Natural killer cell (primary cell): Measurements from ENCODE around the gene MST1. TPM values are rescaled to one million over a fixed set of nuclear protein-coding genes. Genes with fewer than 3 reads are reported as not detected.

Source experiments
- ATAC-seq, 3 donors: fragments of 150-1000 bp in 2 of 3; fragments of 200-7000 bp in 1 of 3; cut with Tn5 transposase; 1 replicate in 1 of 3; 2 replicates in 2 of 3; pipeline ENCODE4 v1.10.0; 2021; ENCODE audit warnings: mild to moderate bottlenecking in 2 of 3, moderate library complexity in 2 of 3
- DNase-seq, 2 donors: peaks; one replicate each; pipeline versions ENCODE4 v3.0.0 to v3.0.0-alpha.2; 2013 to 2021; ENCODE audit warnings: mixed read lengths in 1 of 2
- H3K27ac ChIP-seq: one replicate; pipeline ENCODE4 v1.5.1; 2013; ENCODE audit warnings: mild to moderate bottlenecking, low read length
- H3K27me3 ChIP-seq: one replicate; pipeline ENCODE4 v1.6.1; 2013; ENCODE audit warnings: low read length; ENCODE audit not compliant: control insufficient read depth, insufficient read depth
- H3K36me3 ChIP-seq: one replicate; pipeline ENCODE4 v1.6.1; 2013; ENCODE audit warnings: low read length; ENCODE audit not compliant: control insufficient read depth, insufficient read depth
- H3K4me1 ChIP-seq: one replicate; pipeline ENCODE4 v1.6.1; 2013; ENCODE audit warnings: low read length; ENCODE audit not compliant: control insufficient read depth, insufficient read depth
- H3K4me3 ChIP-seq: one replicate; pipeline ENCODE4 v1.5.1; 2013; ENCODE audit warnings: low read length
- H3K9me3 ChIP-seq: one replicate; pipeline ENCODE4 v1.6.1; 2013; ENCODE audit warnings: low read length; ENCODE audit not compliant: control insufficient read depth, insufficient read depth
- H3K27ac Mint-ChIP-seq, 2 donors: one replicate each; pipeline ENCODE4 v1.8.0; 2022; ENCODE audit warnings: mild to moderate bottlenecking in 2 of 2, mixed read lengths in 2 of 2, moderate library complexity in 1 of 2
- H3K27me3 Mint-ChIP-seq, 2 donors: one replicate each; pipeline ENCODE4 v1.8.0; 2022; ENCODE audit warnings: low read depth in 2 of 2, mixed read lengths in 2 of 2
- H3K36me3 Mint-ChIP-seq: one replicate; pipeline ENCODE4 v1.8.0; 2022; ENCODE audit warnings: mixed read lengths
- H3K4me1 Mint-ChIP-seq, 2 donors: one replicate each; pipeline ENCODE4 v1.8.0; 2022; ENCODE audit warnings: mixed read lengths in 2 of 2
- H3K4me3 Mint-ChIP-seq: one replicate; pipeline ENCODE4 v1.8.0; 2022; ENCODE audit warnings: mild to moderate bottlenecking, moderate library complexity, mixed read lengths
- H3K9me3 Mint-ChIP-seq, 2 donors: one replicate each; pipeline ENCODE4 v1.8.0; 2022; ENCODE audit warnings: mixed read lengths in 2 of 2
- WGBS: methylation state at CpG from one replicate; pipeline ENCODE4 v1.1.7; 2013; ENCODE audit warnings: missing lambda C conversion rate; ENCODE audit not compliant: insufficient coverage; 5-methylcytosine and 5-hydroxymethylcytosine counted together
- intact Hi-C: fragments of 100-400 bp; cut with micrococcal nuclease; formaldehyde crosslinking; loops from one replicate; pipeline ENCODE4 v1.14.2; 2022
- total RNA-seq, 4 donors: library from RNA; stranded (reverse); fragments of 120-200 nt in 1 of 4; gene quantifications; one replicate each; pipeline versions ENCODE4 v1.2.3 to v1.2.4, GENCODE V29; 2013 to 2022
- TF ChIP-seq, protein P1 (sequence below): fragments of 200-600 bp; IDR thresholded peaks from one replicate; pipeline ENCODE4 v1.8.0; 2022; ENCODE audit warnings: antibody characterized with exemption

The MST1 gene
- total RNA-seq, 3 donors from 2014 or later (not counting 1 experiment from before 2014, with no cell fraction given), result 9.5 to 19.1 (median 15.2) TPM

DNA sequence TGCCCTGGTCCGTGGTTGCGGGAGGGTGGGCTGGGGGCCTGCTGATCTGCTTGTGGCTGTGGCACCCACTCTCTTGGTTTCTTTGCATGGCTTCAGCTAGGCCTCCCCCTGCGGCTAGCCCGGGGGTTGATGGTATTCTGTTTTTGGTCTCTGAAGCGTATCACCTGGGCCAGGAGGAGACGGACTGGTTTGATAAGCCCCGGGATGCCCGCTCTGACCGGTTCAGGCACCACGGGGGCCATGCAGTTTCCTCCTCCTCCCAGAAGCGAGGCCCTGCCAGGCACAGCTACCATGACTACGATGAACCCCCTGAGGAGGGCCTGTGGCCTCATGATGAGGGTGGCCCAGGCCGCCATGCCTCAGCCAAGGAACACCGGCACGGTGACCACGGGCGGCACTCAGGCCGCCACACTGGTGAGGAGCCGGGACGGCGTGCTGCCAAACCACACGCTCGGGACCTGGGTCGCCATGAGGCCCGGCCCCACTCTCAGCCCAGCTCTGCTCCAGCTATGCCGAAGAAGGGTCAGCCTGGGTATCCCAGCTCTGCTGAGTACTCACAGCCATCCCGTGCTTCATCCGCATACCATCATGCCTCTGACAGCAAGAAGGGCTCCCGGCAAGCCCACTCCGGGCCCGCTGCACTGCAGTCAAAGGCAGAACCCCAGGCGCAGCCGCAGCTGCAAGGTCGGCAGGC lies 26.4 kb downstream of the MST1 start:
- Histone ChIP-seq H3K27me3 (no peaks in the 10 kb centered on the region), H3K36me3 (no peaks in the 10 kb centered on the region), H3K27ac (no peak overlapping the region), H3K4me1 (no peaks in the 10 kb centered on the region), H3K9me3 (no peaks in the 10 kb centered on the region), H3K4me3 (no peak overlapping the region)
- ATAC-seq (no peak), DNase-seq (no peak)
- no peaks in the 10 kb centered on the region for H3K36me3 Mint-ChIP-seq
- TF ChIP-seq, protein P1, sequence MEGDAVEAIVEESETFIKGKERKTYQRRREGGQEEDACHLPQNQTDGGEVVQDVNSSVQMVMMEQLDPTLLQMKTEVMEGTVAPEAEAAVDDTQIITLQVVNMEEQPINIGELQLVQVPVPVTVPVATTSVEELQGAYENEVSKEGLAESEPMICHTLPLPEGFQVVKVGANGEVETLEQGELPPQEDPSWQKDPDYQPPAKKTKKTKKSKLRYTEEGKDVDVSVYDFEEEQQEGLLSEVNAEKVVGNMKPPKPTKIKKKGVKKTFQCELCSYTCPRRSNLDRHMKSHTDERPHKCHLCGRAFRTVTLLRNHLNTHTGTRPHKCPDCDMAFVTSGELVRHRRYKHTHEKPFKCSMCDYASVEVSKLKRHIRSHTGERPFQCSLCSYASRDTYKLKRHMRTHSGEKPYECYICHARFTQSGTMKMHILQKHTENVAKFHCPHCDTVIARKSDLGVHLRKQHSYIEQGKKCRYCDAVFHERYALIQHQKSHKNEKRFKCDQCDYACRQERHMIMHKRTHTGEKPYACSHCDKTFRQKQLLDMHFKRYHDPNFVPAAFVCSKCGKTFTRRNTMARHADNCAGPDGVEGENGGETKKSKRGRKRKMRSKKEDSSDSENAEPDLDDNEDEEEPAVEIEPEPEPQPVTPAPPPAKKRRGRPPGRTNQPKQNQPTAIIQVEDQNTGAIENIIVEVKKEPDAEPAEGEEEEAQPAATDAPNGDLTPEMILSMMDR, result no peak
- 93% methylated on average over 34 of the region's 34 CpGs for WGBS
- no peaks in the 10 kb centered on the region for H3K4me1 Mint-ChIP-seq
- intact Hi-C loops, result no loop called here
- H3K4me3 Mint-ChIP-seq, result no peak overlapping the region
- no peaks in the 10 kb centered on the region for H3K9me3 Mint-ChIP-seq
- H3K27ac Mint-ChIP-seq, result no peak overlapping the region
- H3K27me3 Mint-ChIP-seq, result peaks cover 0 to 6% of the 10 kb centered on the region in 2 donors

DNA sequence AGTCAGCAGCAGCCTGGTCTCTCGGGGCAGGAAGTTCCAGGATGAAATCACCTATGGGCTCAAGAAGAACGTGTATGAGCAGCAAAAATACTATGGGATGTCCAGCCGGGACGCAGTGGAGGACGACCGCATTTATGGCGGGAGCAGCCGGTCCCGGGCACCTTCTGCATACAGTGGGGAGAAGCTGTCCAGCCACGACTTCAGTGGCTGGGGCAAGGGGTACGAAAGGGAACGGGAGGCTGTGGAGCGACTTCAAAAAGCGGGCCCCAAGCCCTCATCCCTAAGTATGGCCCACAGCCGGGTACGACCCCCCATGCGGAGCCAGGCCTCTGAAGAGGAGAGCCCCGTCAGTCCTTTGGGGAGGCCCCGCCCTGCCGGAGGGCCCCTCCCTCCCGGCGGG lies 27.3 kb downstream of the MST1 start:
- H3K4me1 ChIP-seq, result no peaks in the 10 kb centered on the region
- H3K36me3 ChIP-seq, result no peaks in the 10 kb centered on the region
- TF ChIP-seq, protein P1, result no peak
- Mint-ChIP-seq H3K27ac (no peak overlapping the region), H3K9me3 (no peaks in the 10 kb centered on the region), H3K36me3 (no peaks in the 10 kb centered on the region), H3K27me3 (peaks cover 0 to 6% of the 10 kb centered on the region in 2 donors), H3K4me3 (no peak overlapping the region), H3K4me1 (no peaks in the 10 kb centered on the region)
- WGBS, result 91% methylated on average over 22 of the region's 22 CpGs
- H3K4me3 ChIP-seq, result no peak overlapping the region
- ATAC-seq (no peak), DNase-seq (no peak)
- no peaks in the 10 kb centered on the region for H3K9me3 ChIP-seq
- H3K27ac ChIP-seq, result no peak overlapping the region
- intact Hi-C loops, result no loop called here
- H3K27me3 ChIP-seq, result no peaks in the 10 kb centered on the region

DNA sequence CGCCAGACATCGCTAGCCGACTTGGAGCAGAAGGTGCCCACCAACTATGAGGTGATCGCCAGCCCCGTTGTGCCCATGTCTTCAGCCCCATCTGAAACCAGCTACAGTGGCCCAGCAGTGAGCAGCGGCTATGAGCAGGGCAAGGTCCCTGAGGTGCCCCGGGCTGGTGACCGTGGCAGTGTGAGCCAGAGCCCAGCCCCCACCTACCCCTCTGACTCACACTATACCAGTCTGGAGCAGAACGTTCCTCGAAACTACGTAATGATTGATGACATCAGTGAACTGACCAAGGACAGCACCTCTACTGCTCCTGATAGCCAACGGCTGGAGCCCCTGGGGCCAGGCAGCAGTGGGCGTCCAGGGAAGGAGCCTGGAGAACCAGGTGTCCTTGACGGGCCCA lies 28.0 kb downstream of the MST1 start:
- H3K4me3 Mint-ChIP-seq, result no peak overlapping the region

More for the DNA sequence above, 28.0 kb downstream of the MST1 start:
- no peak overlapping the region for H3K27ac ChIP-seq
- no peaks in the 10 kb centered on the region for H3K4me1 Mint-ChIP-seq
- no peaks in the 10 kb centered on the region for H3K9me3 Mint-ChIP-seq
- no peaks in the 10 kb centered on the region for H3K36me3 Mint-ChIP-seq
- no peaks in the 10 kb centered on the region for H3K9me3 ChIP-seq
- H3K4me3 ChIP-seq, result no peak overlapping the region
- intact Hi-C loops, result no loop called here
- no peaks in the 10 kb centered on the region for H3K27me3 ChIP-seq
- no peaks in the 10 kb centered on the region for H3K36me3 ChIP-seq
- DNase-seq, result no peak
- peaks cover 0 to 4% of the 10 kb centered on the region in 2 donors for H3K27me3 Mint-ChIP-seq
- H3K27ac Mint-ChIP-seq, result no peak overlapping the region
- 93% methylated on average over 14 of the region's 14 CpGs for WGBS
- no peaks in the 10 kb centered on the region for H3K4me1 ChIP-seq
- TF ChIP-seq, protein P1, result no peak
- ATAC-seq, result no peak
